Measurements from ENCODE around the gene SLX4.

Gene SLX4

DNA sequence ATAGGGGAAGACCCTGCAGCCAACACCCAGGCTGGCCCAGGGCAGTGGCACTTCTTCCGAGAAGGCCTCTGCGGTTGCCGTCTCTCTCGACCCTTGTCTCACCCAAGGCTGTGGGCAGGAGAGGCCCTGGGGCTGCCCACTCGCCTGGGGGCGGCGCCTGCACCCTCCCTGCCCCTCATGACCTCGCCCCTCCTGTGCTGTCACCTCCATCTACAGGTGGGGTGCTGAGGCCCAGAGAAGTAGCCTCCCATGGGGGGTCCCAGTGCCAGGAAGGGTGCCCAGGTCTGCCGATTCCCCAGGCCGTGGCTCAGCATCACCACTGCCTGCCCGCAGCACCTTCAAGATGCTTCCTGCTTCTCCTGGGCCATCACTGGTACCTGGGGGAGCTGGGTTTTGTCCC lies 35.2 kb downstream of the SLX4 start:
- no peak overlapping the region for H3K9ac ChIP-seq (ENCODE audit: low read depth in 1 of 2, low read length in 2 of 2)
- peaks cover 7 to 9% of the 10 kb centered on the region in 2 donors for H3K4me1 ChIP-seq (ENCODE audit: control insufficient read depth in 2 of 2, insufficient read depth in 2 of 2, low read length in 2 of 2)
- no peak overlapping the region for H3K27ac ChIP-seq (ENCODE audit: low read depth in 2 of 2, low read length in 2 of 2)
- no peaks in the 10 kb centered on the region for H3K36me3 ChIP-seq (ENCODE audit: control insufficient read depth in 2 of 2, insufficient read depth in 2 of 2, low read length in 2 of 2)
- no peaks in the 10 kb centered on the region for H3K27me3 ChIP-seq (ENCODE audit: control insufficient read depth in 2 of 2, insufficient read depth in 2 of 2, low read length in 2 of 2)
- peak overlapping the region; percentile 22 to 67 for H3K4me3 ChIP-seq (ENCODE audit: low read length in 2 of 2)
- no peaks in the 10 kb centered on the region for H3K9me3 ChIP-seq (ENCODE audit: control insufficient read depth in 2 of 2, low read length in 2 of 2)

DNA sequence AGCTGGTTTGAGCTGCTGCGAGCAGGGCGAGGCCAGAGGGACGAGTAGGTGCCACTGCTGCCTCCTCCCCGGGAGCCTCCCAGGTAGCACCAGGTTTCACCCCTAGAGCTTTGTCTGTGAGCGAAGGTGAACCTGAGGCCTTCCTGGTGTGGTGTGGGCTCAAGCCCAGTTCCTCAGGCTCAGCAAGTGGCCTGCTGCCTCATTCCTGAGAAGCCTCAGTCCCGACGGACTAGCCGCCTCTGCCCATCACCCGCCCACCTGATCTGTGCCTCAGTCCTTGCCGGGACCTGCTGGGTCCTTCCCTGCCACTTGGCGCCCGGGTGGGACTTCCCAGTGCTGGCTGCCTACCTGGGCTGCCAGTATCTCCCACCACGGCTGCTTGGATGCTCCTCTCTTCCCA lies 35.9 kb downstream of the SLX4 start:
- peaks cover 7 to 9% of the 10 kb centered on the region in 2 donors for H3K4me1 ChIP-seq (ENCODE audit: control insufficient read depth in 2 of 2, insufficient read depth in 2 of 2, low read length in 2 of 2)
- H3K27ac ChIP-seq (ENCODE audit: low read depth in 2 of 2, low read length in 2 of 2) = no peak overlapping the region
- no peak overlapping the region for H3K9ac ChIP-seq (ENCODE audit: low read depth in 1 of 2, low read length in 2 of 2)
- H3K36me3 ChIP-seq (ENCODE audit: control insufficient read depth in 2 of 2, insufficient read depth in 2 of 2, low read length in 2 of 2) = no peaks in the 10 kb centered on the region
- peak overlapping the region in 1 of 2 donors; percentile 9 for H3K4me3 ChIP-seq (ENCODE audit: low read length in 2 of 2)
- no peaks in the 10 kb centered on the region for H3K27me3 ChIP-seq (ENCODE audit: control insufficient read depth in 2 of 2, insufficient read depth in 2 of 2, low read length in 2 of 2)
- H3K9me3 ChIP-seq (ENCODE audit: control insufficient read depth in 2 of 2, low read length in 2 of 2) = peaks cover 0 to 3% of the 10 kb centered on the region in 2 donors

- H3K4me3 ChIP-seq (ENCODE audit: low read length in 2 of 2) = no peak overlapping the region
Measured at GRCh38 chr16:3574195-3574594, 37.2 kb downstream of the SLX4 start.

DNA sequence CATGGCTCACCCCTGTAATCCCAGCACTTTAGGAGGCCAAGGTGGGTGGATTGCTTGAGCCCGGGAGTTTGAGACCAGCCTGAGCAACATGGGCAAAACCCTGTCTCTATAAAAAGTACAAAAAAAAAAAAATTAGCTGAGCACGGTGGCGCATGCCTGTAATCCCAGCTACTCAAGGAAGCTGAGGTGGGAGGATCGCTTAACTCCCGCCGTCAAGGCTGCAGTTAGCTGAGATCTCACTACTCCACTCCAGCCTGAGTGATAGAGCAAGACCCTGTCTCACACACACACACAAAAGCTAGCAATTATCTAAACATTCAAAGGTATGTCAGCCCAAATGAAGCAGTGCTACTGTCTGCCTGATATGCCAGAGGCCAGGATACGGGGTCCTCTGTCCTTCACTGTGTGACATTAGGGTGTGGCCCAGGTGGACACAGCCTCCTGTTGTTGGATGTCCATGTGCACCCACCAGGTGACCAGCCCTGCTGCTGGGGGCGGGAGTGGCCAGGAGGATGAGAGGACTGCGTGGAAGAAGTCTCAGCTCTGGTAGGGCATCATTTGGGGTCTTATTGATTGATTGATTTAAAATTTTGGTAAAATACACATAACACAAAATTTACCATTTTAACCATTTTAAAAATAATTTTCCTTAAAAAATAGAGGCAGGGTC lies 38.1 kb downstream of the SLX4 start:
- Histone ChIP-seq H3K4me3 (ENCODE audit: low read length in 2 of 2) (no peak overlapping the region), H3K36me3 (ENCODE audit: control insufficient read depth in 2 of 2, insufficient read depth in 2 of 2, low read length in 2 of 2) (no peaks in the 10 kb centered on the region), H3K9ac (ENCODE audit: low read depth in 1 of 2, low read length in 2 of 2) (no peak overlapping the region), H3K27me3 (ENCODE audit: control insufficient read depth in 2 of 2, insufficient read depth in 2 of 2, low read length in 2 of 2) (no peaks in the 10 kb centered on the region), H3K9me3 (ENCODE audit: control insufficient read depth in 2 of 2, low read length in 2 of 2) (peaks cover 0 to 6% of the 10 kb centered on the region in 2 donors), H3K27ac (ENCODE audit: low read depth in 2 of 2, low read length in 2 of 2) (no peak overlapping the region), H3K4me1 (ENCODE audit: control insufficient read depth in 2 of 2, insufficient read depth in 2 of 2, low read length in 2 of 2) (peaks cover 0 to 1% of the 10 kb centered on the region in 2 donors)

More at GRCh38 chr16:3574195-3574594, 37.2 kb downstream of the SLX4 start:
- no peak overlapping the region for H3K27ac ChIP-seq (ENCODE audit: low read depth in 2 of 2, low read length in 2 of 2)
- no peaks in the 10 kb centered on the region for H3K36me3 ChIP-seq (ENCODE audit: control insufficient read depth in 2 of 2, insufficient read depth in 2 of 2, low read length in 2 of 2)
- H3K9ac ChIP-seq (ENCODE audit: low read depth in 1 of 2, low read length in 2 of 2) = no peak overlapping the region
- peaks cover 0 to 6% of the 10 kb centered on the region in 2 donors for H3K9me3 ChIP-seq (ENCODE audit: control insufficient read depth in 2 of 2, low read length in 2 of 2)
- H3K4me1 ChIP-seq (ENCODE audit: control insufficient read depth in 2 of 2, insufficient read depth in 2 of 2, low read length in 2 of 2) = peaks cover 4 to 7% of the 10 kb centered on the region in 2 donors
- H3K27me3 ChIP-seq (ENCODE audit: control insufficient read depth in 2 of 2, insufficient read depth in 2 of 2, low read length in 2 of 2) = no peaks in the 10 kb centered on the region

- H3K4me3 ChIP-seq (ENCODE audit: low read length in 2 of 2) = no peak overlapping the region
- no peaks in the 10 kb centered on the region for H3K4me1 ChIP-seq (ENCODE audit: control insufficient read depth in 2 of 2, insufficient read depth in 2 of 2, low read length in 2 of 2)
- no peak overlapping the region for H3K9ac ChIP-seq (ENCODE audit: low read depth in 1 of 2, low read length in 2 of 2)
- H3K27ac ChIP-seq (ENCODE audit: low read depth in 2 of 2, low read length in 2 of 2) = no peak overlapping the region
- peaks cover 0 to 6% of the 10 kb centered on the region in 2 donors for H3K9me3 ChIP-seq (ENCODE audit: control insufficient read depth in 2 of 2, low read length in 2 of 2)
- H3K27me3 ChIP-seq (ENCODE audit: control insufficient read depth in 2 of 2, insufficient read depth in 2 of 2, low read length in 2 of 2) = no peaks in the 10 kb centered on the region
- no peaks in the 10 kb centered on the region for H3K36me3 ChIP-seq (ENCODE audit: control insufficient read depth in 2 of 2, insufficient read depth in 2 of 2, low read length in 2 of 2)
Measured at GRCh38 chr16:3570420-3571062, 40.9 kb downstream of the SLX4 start.

- peaks cover 0 to 6% of the 10 kb centered on the region in 2 donors for H3K9me3 ChIP-seq (ENCODE audit: control insufficient read depth in 2 of 2, low read length in 2 of 2)
- H3K4me1 ChIP-seq (ENCODE audit: control insufficient read depth in 2 of 2, insufficient read depth in 2 of 2, low read length in 2 of 2) = no peaks in the 10 kb centered on the region
- H3K27ac ChIP-seq (ENCODE audit: low read depth in 2 of 2, low read length in 2 of 2) = no peak overlapping the region
- H3K36me3 ChIP-seq (ENCODE audit: control insufficient read depth in 2 of 2, insufficient read depth in 2 of 2, low read length in 2 of 2) = no peaks in the 10 kb centered on the region
- H3K9ac ChIP-seq (ENCODE audit: low read depth in 1 of 2, low read length in 2 of 2) = no peak overlapping the region
- H3K27me3 ChIP-seq (ENCODE audit: control insufficient read depth in 2 of 2, insufficient read depth in 2 of 2, low read length in 2 of 2) = no peaks in the 10 kb centered on the region
- no peak overlapping the region for H3K4me3 ChIP-seq (ENCODE audit: low read length in 2 of 2)
Measured at GRCh38 chr16:3569851-3570250, 41.6 kb downstream of the SLX4 start.

GRCh38 chr16:3566990-3567389 lies 44.4 kb downstream of the SLX4 start:
- Histone ChIP-seq H3K4me1 (ENCODE audit: control insufficient read depth in 2 of 2, insufficient read depth in 2 of 2, low read length in 2 of 2) (no peaks in the 10 kb centered on the region), H3K27ac (ENCODE audit: low read depth in 2 of 2, low read length in 2 of 2) (no peak overlapping the region), H3K9ac (ENCODE audit: low read depth in 1 of 2, low read length in 2 of 2) (no peak overlapping the region), H3K4me3 (ENCODE audit: low read length in 2 of 2) (no peak overlapping the region), H3K36me3 (ENCODE audit: control insufficient read depth in 2 of 2, insufficient read depth in 2 of 2, low read length in 2 of 2) (no peaks in the 10 kb centered on the region), H3K27me3 (ENCODE audit: control insufficient read depth in 2 of 2, insufficient read depth in 2 of 2, low read length in 2 of 2) (no peaks in the 10 kb centered on the region), H3K9me3 (ENCODE audit: control insufficient read depth in 2 of 2, low read length in 2 of 2) (peaks cover 0 to 6% of the 10 kb centered on the region in 2 donors)

- Histone ChIP-seq H3K9me3 (ENCODE audit: control insufficient read depth in 2 of 2, low read length in 2 of 2) (no peaks in the 10 kb centered on the region), H3K27ac (ENCODE audit: low read depth in 2 of 2, low read length in 2 of 2) (no peak overlapping the region), H3K9ac (ENCODE audit: low read depth in 1 of 2, low read length in 2 of 2) (no peak overlapping the region), H3K4me1 (ENCODE audit: control insufficient read depth in 2 of 2, insufficient read depth in 2 of 2, low read length in 2 of 2) (no peaks in the 10 kb centered on the region), H3K4me3 (ENCODE audit: low read length in 2 of 2) (no peak overlapping the region), H3K36me3 (ENCODE audit: control insufficient read depth in 2 of 2, insufficient read depth in 2 of 2, low read length in 2 of 2) (no peaks in the 10 kb centered on the region), H3K27me3 (ENCODE audit: control insufficient read depth in 2 of 2, insufficient read depth in 2 of 2, low read length in 2 of 2) (no peaks in the 10 kb centered on the region)
Measured at GRCh38 chr16:3564889-3565141, 46.6 kb downstream of the SLX4 start.

DNA sequence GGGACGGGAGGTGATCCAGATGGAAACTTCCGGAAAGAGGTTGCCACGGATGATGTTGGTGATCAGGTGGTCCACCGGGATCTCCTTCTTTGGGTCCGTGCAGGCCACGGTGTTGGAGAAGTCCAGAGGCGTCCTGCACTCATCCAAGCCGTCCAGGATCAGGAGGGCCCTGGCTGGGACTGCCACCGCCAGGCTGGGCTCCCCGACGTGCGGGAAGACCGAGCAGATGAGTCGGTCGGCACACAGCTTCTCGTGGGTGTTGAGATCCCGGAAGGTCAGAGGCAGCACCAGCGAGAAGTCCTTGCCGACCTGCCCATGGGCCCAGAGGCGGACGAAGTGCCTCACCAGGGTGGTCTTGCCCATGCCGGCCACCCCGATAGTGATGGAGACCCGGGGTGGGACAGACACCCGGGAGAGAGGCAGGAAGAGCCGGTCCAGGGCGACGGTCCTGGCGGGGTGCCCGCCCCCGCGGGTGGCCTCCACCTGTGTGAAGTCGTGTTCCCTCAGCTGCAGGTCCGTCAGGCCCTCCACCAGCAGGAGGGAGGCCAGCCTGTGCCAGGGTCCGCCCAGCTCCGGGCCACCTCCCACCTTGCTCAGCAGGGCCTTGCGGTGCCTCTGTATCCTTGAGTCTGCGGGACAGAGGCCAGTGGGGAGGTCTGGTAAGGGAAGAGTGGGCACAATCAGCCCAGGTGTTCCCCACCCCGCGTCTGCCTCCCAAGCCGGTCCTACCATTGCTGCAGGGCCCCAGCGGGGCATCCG lies 47.1 kb downstream of the SLX4 start:
- H3K36me3 ChIP-seq (ENCODE audit: control insufficient read depth in 2 of 2, insufficient read depth in 2 of 2, low read length in 2 of 2) = no peaks in the 10 kb centered on the region

GRCh38 chr16:3562914-3563480 lies 48.4 kb downstream of the SLX4 start:
- H3K36me3 ChIP-seq (ENCODE audit: control insufficient read depth in 2 of 2, insufficient read depth in 2 of 2, low read length in 2 of 2) = no peaks in the 10 kb centered on the region
- H3K27ac ChIP-seq (ENCODE audit: low read depth in 2 of 2, low read length in 2 of 2) = no peak overlapping the region
- no peaks in the 10 kb centered on the region for H3K27me3 ChIP-seq (ENCODE audit: control insufficient read depth in 2 of 2, insufficient read depth in 2 of 2, low read length in 2 of 2)
- no peaks in the 10 kb centered on the region for H3K9me3 ChIP-seq (ENCODE audit: control insufficient read depth in 2 of 2, low read length in 2 of 2)
- H3K4me3 ChIP-seq (ENCODE audit: low read length in 2 of 2) = no peak overlapping the region
- H3K9ac ChIP-seq (ENCODE audit: low read depth in 1 of 2, low read length in 2 of 2) = no peak overlapping the region
- H3K4me1 ChIP-seq (ENCODE audit: control insufficient read depth in 2 of 2, insufficient read depth in 2 of 2, low read length in 2 of 2) = no peaks in the 10 kb centered on the region

More for the DNA sequence above, 47.1 kb downstream of the SLX4 start:
- Histone ChIP-seq H3K27me3 (ENCODE audit: control insufficient read depth in 2 of 2, insufficient read depth in 2 of 2, low read length in 2 of 2) (no peaks in the 10 kb centered on the region), H3K4me3 (ENCODE audit: low read length in 2 of 2) (no peak overlapping the region), H3K9me3 (ENCODE audit: control insufficient read depth in 2 of 2, low read length in 2 of 2) (no peaks in the 10 kb centered on the region), H3K27ac (ENCODE audit: low read depth in 2 of 2, low read length in 2 of 2) (no peak overlapping the region), H3K4me1 (ENCODE audit: control insufficient read depth in 2 of 2, insufficient read depth in 2 of 2, low read length in 2 of 2) (no peaks in the 10 kb centered on the region), H3K9ac (ENCODE audit: low read depth in 1 of 2, low read length in 2 of 2) (no peak overlapping the region)

Measured in mucosa of rectum (tissue), 2 donors.